ENCODE data around the gene ZFAND3.
"Not testable (repeated sequence)": the region's sequence is repeated elsewhere in the genome, so short reads cannot be mapped to it uniquely, and the experiment has no call there.

ZFAND3 gene

GRCh38 chr6:38034274-38034914, 214.9 kb downstream of the ZFAND3 start:
- no peak overlapping the region for H3K4me3 ChIP-seq (ENCODE audit: low read depth, low read length)
- TF ChIP-seq, protein P1, sequence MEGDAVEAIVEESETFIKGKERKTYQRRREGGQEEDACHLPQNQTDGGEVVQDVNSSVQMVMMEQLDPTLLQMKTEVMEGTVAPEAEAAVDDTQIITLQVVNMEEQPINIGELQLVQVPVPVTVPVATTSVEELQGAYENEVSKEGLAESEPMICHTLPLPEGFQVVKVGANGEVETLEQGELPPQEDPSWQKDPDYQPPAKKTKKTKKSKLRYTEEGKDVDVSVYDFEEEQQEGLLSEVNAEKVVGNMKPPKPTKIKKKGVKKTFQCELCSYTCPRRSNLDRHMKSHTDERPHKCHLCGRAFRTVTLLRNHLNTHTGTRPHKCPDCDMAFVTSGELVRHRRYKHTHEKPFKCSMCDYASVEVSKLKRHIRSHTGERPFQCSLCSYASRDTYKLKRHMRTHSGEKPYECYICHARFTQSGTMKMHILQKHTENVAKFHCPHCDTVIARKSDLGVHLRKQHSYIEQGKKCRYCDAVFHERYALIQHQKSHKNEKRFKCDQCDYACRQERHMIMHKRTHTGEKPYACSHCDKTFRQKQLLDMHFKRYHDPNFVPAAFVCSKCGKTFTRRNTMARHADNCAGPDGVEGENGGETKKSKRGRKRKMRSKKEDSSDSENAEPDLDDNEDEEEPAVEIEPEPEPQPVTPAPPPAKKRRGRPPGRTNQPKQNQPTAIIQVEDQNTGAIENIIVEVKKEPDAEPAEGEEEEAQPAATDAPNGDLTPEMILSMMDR (IDR thresholded peaks at IDR 0.05; ENCODE audit: borderline replicate concordance, insufficient read depth, low read depth, low read length), result peak; percentile 40; the same call in 1 of the 2 replicates

- TF ChIP-seq, protein P1 (IDR thresholded peaks at IDR 0.05; ENCODE audit: borderline replicate concordance, insufficient read depth, low read depth, low read length), result no peak
- H3K4me3 ChIP-seq (ENCODE audit: low read depth, low read length), result no peak overlapping the region
Observed at GRCh38 chr6:38035478-38035877, 216.0 kb downstream of the ZFAND3 start.

GRCh38 chr6:38039502-38039901, 220.0 kb downstream of the ZFAND3 start:
- TF ChIP-seq, protein P1 (IDR thresholded peaks at IDR 0.05; ENCODE audit: borderline replicate concordance, insufficient read depth, low read depth, low read length), result no peak
- no peak overlapping the region for H3K4me3 ChIP-seq (ENCODE audit: low read depth, low read length)

DNA sequence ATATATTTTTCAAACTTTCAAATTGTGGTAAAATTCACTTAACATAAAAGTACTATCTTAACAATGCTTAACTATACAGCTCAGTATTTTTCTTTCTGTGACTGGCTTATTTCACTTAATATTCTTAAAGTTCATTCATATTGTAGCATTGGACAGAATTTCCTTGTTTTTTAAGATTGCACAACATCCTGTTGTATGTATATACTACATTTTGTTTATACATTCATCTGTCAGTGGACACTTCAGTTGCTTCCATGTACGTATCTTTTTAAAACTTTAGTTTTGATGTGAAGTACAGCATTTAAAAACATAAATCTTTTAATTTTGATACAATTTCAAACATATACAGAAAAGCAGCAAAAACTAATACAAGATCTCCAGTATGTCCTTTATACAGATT, 220.7 kb downstream of the ZFAND3 start:
- H3K4me3 ChIP-seq (ENCODE audit: low read depth, low read length), result no peak overlapping the region
- TF ChIP-seq, protein P1 (IDR thresholded peaks at IDR 0.05; ENCODE audit: borderline replicate concordance, insufficient read depth, low read depth, low read length), result no peak

DNA sequence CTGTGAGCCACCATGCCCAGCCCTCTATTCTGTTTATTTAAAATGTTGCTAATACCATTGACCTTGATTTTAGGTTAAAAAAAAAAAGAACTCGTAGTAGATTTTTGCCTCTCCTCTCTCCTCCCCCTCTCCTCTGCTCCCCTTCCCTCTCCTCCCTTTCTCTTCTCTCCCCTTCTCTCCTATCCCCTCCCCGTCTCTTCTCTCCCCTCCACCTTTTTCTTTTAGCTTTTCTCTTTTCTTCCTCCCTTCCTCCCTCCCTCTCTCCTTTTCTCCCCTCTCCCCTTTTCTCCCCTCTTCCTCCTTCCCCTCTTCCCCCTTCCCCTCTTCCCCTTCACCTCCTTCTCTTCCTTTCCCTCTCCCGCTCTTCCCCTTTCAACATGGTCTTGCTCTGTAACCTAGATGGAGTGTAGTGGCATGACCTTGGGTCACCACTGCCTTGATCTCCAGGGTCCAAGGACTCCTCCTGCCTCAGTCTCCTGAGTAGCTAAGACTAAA, 223.8 kb downstream of the ZFAND3 start:
- TF ChIP-seq, protein P1 (IDR thresholded peaks at IDR 0.05; ENCODE audit: borderline replicate concordance, insufficient read depth, low read depth, low read length), result no peak
- no peak overlapping the region for H3K4me3 ChIP-seq (ENCODE audit: low read depth, low read length)

GRCh38 chr6:38045701-38046305, 226.3 kb downstream of the ZFAND3 start:
- no peak overlapping the region for H3K4me3 ChIP-seq (ENCODE audit: low read depth, low read length)
- TF ChIP-seq, protein P1 (IDR thresholded peaks at IDR 0.05; ENCODE audit: borderline replicate concordance, insufficient read depth, low read depth, low read length), result no peak

DNA sequence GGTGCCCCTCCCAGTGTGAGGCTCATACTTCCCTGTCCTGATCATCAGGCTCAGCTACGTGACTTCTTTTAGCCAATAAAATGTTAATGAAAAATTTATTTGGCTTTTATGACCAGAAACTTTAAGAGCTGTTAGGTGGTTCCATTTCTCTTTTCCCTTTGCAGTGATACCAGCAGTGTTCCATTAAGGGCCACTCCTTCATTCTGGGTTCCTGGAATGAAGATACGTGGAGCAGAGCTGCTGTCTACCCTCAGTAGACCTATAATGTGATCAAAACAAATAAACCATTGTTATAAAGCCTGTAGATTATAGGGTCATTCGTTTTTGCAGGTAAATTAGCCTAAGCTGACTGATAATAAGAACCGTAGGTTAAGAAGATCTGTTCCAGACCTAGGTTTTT, 228.0 kb downstream of the ZFAND3 start:
- TF ChIP-seq, protein P1 (IDR thresholded peaks at IDR 0.05; ENCODE audit: borderline replicate concordance, insufficient read depth, low read depth, low read length), result no peak
- H3K4me3 ChIP-seq (ENCODE audit: low read depth, low read length), result no peak overlapping the region

GRCh38 chr6:38049861-38050397, 230.4 kb downstream of the ZFAND3 start:
- H3K4me3 ChIP-seq (ENCODE audit: low read depth, low read length), result not testable (repeated sequence)
